Pancreas (tissue), 10 donors: ENCODE results near the gene ZFYVE27. TPM values are rescaled to one million over a fixed set of nuclear protein-coding genes. Genes with fewer than 3 reads are reported as not detected.

Source experiments
- ATAC-seq, 4 donors: fragments of 200-7000 bp; cut with Tn5 transposase; one replicate each; pipeline versions ENCODE4 v1.8.0 to v1.9.1; 2020; ENCODE audit warnings: mild to moderate bottlenecking in 4 of 4, moderate library complexity in 4 of 4
- DNase-seq, 6 donors: peaks; one replicate each; pipeline ENCODE4 v3.0.0-alpha.2; 2020
- FAIRE-seq: peaks from 2 replicates; lab custom pipeline; 2012; peaks lifted over from hg19 to GRCh38; lab: Jason Lieb, UNC
- H3K27ac ChIP-seq, 4 donors: fragments of 200-600 bp; sonication (generic); 1 replicate in 3 of 4; 2 replicates in 1 of 4; pipeline versions ENCODE4 v1.5.0 to v1.8.0; 2020
- H3K27me3 ChIP-seq, 4 donors: fragments of 200-600 bp; one replicate each; pipeline ENCODE4 v1.8.0; 2021
- H3K36me3 ChIP-seq, 3 donors: fragments of 200-600 bp; sonication (generic) in 1 of 3; one replicate each; pipeline versions ENCODE4 v1.5.0 to v1.8.0; 2020 to 2021
- H3K4me1 ChIP-seq, 3 donors: fragments of 200-600 bp; one replicate each; pipeline ENCODE4 v1.8.0; 2021
- H3K4me3 ChIP-seq, 4 donors: fragments of 200-600 bp; sonication (generic) in 2 of 4; one replicate each; pipeline versions ENCODE4 v1.5.0 to v1.8.0; 2020 to 2021
- H3K9me3 ChIP-seq, 4 donors: fragments of 200-600 bp; one replicate each; pipeline ENCODE4 v1.8.0; 2021
- CTCF ChIP-seq, 4 donors: fragments of 200-600 bp; sonication (generic) in 3 of 4; IDR thresholded peaks; one replicate each; pipeline versions ENCODE4 v1.5.0 to v1.8.0; 2021; ENCODE audit warnings: antibody characterized with exemption in 4 of 4
- WGBS, 2 donors: extraction: QIAGEN DNeasy Blood & Tissue Kit; methylation state at CpG; one replicate each; pipeline ENCODE4 v1.1.7; 2013; 5-methylcytosine and 5-hydroxymethylcytosine counted together
- intact Hi-C, 3 donors: fragments of 100-400 bp; cut with DNase I; formaldehyde crosslinking; loops; one replicate each; pipeline versions ENCODE4 v1.11.1 to v1.14.2; 2022
- polyA plus RNA-seq, 2 donors: library from polyadenylated mRNA; stranded (reverse); fragments of 200-250 nt; gene quantifications; one replicate each; pipeline ENCODE4 v1.2.3, GENCODE V29; 2013
- total RNA-seq, 6 donors: library from RNA; stranded (reverse); fragmentation: NEBNext Ultra II Directional in 4 of 6; extraction: Animal tissue kit (Norgen Biotek cat#: 25700) in 4 of 6; gene quantifications; one replicate each; pipeline versions ENCODE4 v1.2.1 to v1.2.4, GENCODE V29; 2021 to 2023
- donor health status: healthy with polysubstance abuse.
- donor health status: DM: no; HTN: no; CAD: no; lungs with moderate emphysema.
- donor health status: DM: no; HTN: no; CAD: no.
- donor health status: control.
- donor health status: control.
- donor health status: Bipolar disorder and iron deficiency.
- donor health status: DM: yes; HTN: yes; CAD: no.
- donor health status: DM: no; HTN: no; CAD: no.
- donor health status: DM: no; HTN: no; CAD: no.
- donor health status: DM: yes; HTN: yes; CAD: no.

The ZFYVE27 gene
- total and polyA plus RNA-seq, 8 donors, result 11.9 to 34.9 (median 15.5) TPM

GRCh38 chr10:97713339-97713825, 23.5 kb upstream of the ZFYVE27 start, which contains the start of gene MARVELD1:
Gene MARVELD1, plus strand, starts transcription at chr10:97713730. Its CDS starts 147 bp downstream, at chr10:97713877.
- H3K9me3 ChIP-seq, result no peaks in the 10 kb centered on the region
- H3K4me1 ChIP-seq, result peaks cover 0 to 4% (median 0%) of the 10 kb centered on the region in 3 donors
- peak in 5 of 6 donors; percentile 30 to 69 (median 56) for DNase-seq
- ATAC-seq, result peak in 1 of 4 donors; percentile 15
- intact Hi-C loops, result no loop called here
- TF ChIP-seq CTCF (IDR thresholded peaks at IDR 0.05), result no peak
- 24 to 34% methylated on average over 26 to 37 of the region's 37 CpGs for WGBS, 2 donors
- no peaks in the 10 kb centered on the region for H3K27me3 ChIP-seq
- peak within 1 kb of the TSS; percentile 32 to 68 (median 54) for H3K4me3 ChIP-seq
- H3K27ac ChIP-seq, result peak within 1 kb of the TSS; percentile 49 to 81 (median 73)
- H3K36me3 ChIP-seq, result no peaks in the 10 kb centered on the region
- no peak for FAIRE-seq

DNA sequence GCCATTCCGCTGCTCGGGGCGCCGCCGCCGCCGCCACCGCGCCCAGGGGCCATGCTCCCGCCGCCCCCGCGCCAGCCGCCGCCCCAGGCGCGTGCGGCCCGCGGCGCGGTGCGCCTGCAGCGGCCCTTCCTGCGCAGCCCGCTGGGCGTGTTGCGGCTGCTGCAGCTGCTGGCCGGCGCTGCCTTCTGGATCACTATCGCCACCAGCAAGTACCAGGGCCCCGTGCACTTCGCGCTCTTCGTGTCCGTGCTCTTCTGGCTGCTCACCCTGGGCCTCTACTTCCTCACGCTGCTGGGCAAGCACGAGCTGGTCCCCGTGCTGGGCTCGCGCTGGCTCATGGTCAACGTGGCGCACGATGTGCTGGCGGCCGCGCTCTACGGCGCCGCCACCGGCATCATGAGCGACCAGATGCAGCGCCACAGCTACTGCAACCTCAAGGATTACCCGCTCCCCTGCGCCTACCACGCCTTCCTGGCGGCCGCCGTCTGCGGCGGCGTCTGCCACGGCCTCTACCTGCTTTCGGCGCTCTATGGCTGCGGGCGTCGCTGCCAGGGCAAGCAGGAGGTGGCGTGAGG, 23.0 kb upstream of the ZFYVE27 start:
- WGBS, 2 donors, result 0 to 1% methylated on average over 45 to 69 of the region's 69 CpGs
- intact Hi-C loops, result no loop called here

GRCh38 chr10:97714401-97715258, 22.3 kb upstream of the ZFYVE27 start:
- intact Hi-C loops, result no loop called here
- ATAC-seq, result peak; percentile 3 to 69 (median 64)
- Histone ChIP-seq H3K4me3 (peak overlapping the region; percentile 32 to 68 (median 54)), H3K27me3 (no peaks in the 10 kb centered on the region), H3K9me3 (no peaks in the 10 kb centered on the region), H3K4me1 (peaks cover 0 to 4% (median 0%) of the 10 kb centered on the region in 3 donors), H3K27ac (peak overlapping the region; percentile 49 to 81 (median 73)), H3K36me3 (no peaks in the 10 kb centered on the region)
- 13 to 14% methylated on average over 62 to 74 of the region's 74 CpGs for WGBS, 2 donors
- no peak for TF ChIP-seq CTCF (IDR thresholded peaks at IDR 0.05)
- no peak for FAIRE-seq
- DNase-seq, result peak in 4 of 6 donors; percentile 49 to 78 (median 63)

More for the DNA sequence above, 23.0 kb upstream of the ZFYVE27 start:
- Histone ChIP-seq H3K4me3 (peak overlapping the region; percentile 32 to 68 (median 54)), H3K27me3 (no peaks in the 10 kb centered on the region), H3K27ac (peak overlapping the region; percentile 49 to 81 (median 73)), H3K36me3 (no peaks in the 10 kb centered on the region), H3K4me1 (peaks cover 0 to 4% (median 0%) of the 10 kb centered on the region in 3 donors), H3K9me3 (no peaks in the 10 kb centered on the region)
- ATAC-seq, result peak; percentile 85 to 87 (median 86)
- DNase-seq, result peak; percentile 74 to 92 (median 82)
- FAIRE-seq, result no peak
- TF ChIP-seq CTCF (IDR thresholded peaks at IDR 0.05), result no peak

- no peaks in the 10 kb centered on the region for H3K36me3 ChIP-seq
- FAIRE-seq (no peak), ATAC-seq (no peak), DNase-seq (no peak)
- H3K9me3 ChIP-seq, result no peaks in the 10 kb centered on the region
- no peak overlapping the region for H3K27ac ChIP-seq
- 83 to 87% methylated on average over 8 of the region's 8 CpGs for WGBS, 2 donors
- H3K27me3 ChIP-seq, result no peaks in the 10 kb centered on the region
- intact Hi-C loops, result no loop called here
- peaks cover 0 to 4% (median 0%) of the 10 kb centered on the region in 3 donors for H3K4me1 ChIP-seq
- H3K4me3 ChIP-seq, result peak overlapping the region in 1 of 4 donors; percentile 68
- no peak for TF ChIP-seq CTCF (IDR thresholded peaks at IDR 0.05)
Observed at GRCh38 chr10:97715259-97715874, 21.6 kb upstream of the ZFYVE27 start.
